Ovary (tissue), 9 donors: ENCODE data around the gene PLCD1. TPM values are rescaled to one million over a fixed set of nuclear protein-coding genes. Genes with fewer than 3 reads are reported as not detected.

Experiments
- DNase-seq, 5 donors: peaks; one replicate each; pipeline ENCODE4 v3.0.0-alpha.2; 2019 to 2020
- H3K27ac ChIP-seq, 2 donors: fragments of 200-600 bp; one replicate each; pipeline versions ENCODE4 v1.5.1 to v1.8.0; 2019 to 2022
- H3K27me3 ChIP-seq: fragments of 200-600 bp; one replicate; pipeline ENCODE4 v1.8.0; 2022
- H3K36me3 ChIP-seq: fragments of 200-600 bp; sonication (generic); one replicate; pipeline ENCODE4 v1.5.1; 2019
- H3K4me1 ChIP-seq: one replicate; pipeline ENCODE4 v1.8.1; 2013; ENCODE audit warnings: mild to moderate bottlenecking, moderate library complexity; ENCODE audit not compliant: insufficient read depth
- H3K4me3 ChIP-seq: fragments of 200-600 bp; sonication (generic); one replicate; pipeline ENCODE4 v1.5.1; 2017
- H3K9me3 ChIP-seq, 2 donors: fragments of 200-600 bp in 1 of 2; sonication (generic) in 1 of 2; one replicate each; pipeline versions ENCODE4 v1.5.1 to v1.8.1; 2013 to 2019; ENCODE audit warnings: mild to moderate bottlenecking in 1 of 2, moderate library complexity in 1 of 2
- EP300 ChIP-seq: sonication (generic); formaldehyde crosslinking; IDR thresholded peaks from one replicate; pipeline ENCODE4 v1.6.1; 2017; ENCODE audit warnings: antibody characterized with exemption
- POLR2A ChIP-seq: fragments of 450-650 bp; IDR thresholded peaks from one replicate; pipeline ENCODE4 v1.6.1; 2017; ENCODE audit warnings: antibody characterized with exemption, mild to moderate bottlenecking, moderate library complexity
- whole genome bisulfite sequencing, 3 donors: extraction: QIAGEN DNeasy Blood & Tissue Kit in 1 of 3; methylation state at CpG; one replicate each; pipeline versions ENCODE4 v1.1.5 to v1.1.7; 2013 to 2017; 5-methylcytosine and 5-hydroxymethylcytosine counted together
- intact Hi-C, 4 donors: fragments of 100-400 bp; cut with DNase I; formaldehyde crosslinking; loops; one replicate each; pipeline versions ENCODE4 v1.11.0 to v1.15.1; 2022 to 2023
- polyA plus RNA-seq, 2 donors: library from polyadenylated mRNA; stranded (reverse); fragments of 200-250 nt in 1 of 2; fragments of 350-450 nt in 1 of 2; fragmentation: Illumina TruSeq in 1 of 2; extraction: RNeasy Lipid Tissue Mini Kit (QIAGEN cat#74804) in 1 of 2; gene quantifications; one replicate each; pipeline ENCODE4 v1.2.3, GENCODE V29; 2013 to 2014
- total RNA-seq, 7 donors: library from RNA; depleted of rRNA in 2 of 7; stranded (reverse); fragments of >200 nt in 2 of 7; fragmentation: NEBNext Ultra II Directional in 3 of 7; extraction: Animal tissue kit (Norgen Biotek cat#: 25700) in 3 of 7; gene quantifications; one replicate each; pipeline versions ENCODE4 v1.1.0 to v1.2.4, GENCODE V29; 2016 to 2023
- TF ChIP-seq, protein P1 (sequence below), 3 donors: fragments of 450-650 bp in 2 of 3; fragments of 200-600 bp in 1 of 3; IDR thresholded peaks; one replicate each; pipeline versions ENCODE4 v1.5.1 to v1.8.0; 2016 to 2022; ENCODE audit warnings: antibody characterized with exemption in 3 of 3, mild to moderate bottlenecking in 1 of 3
- donor health status: DM: no; HTN: no; CAD: no; lungs with moderate emphysema.
- donor health status: DM: no; HTN: no; CAD: no.
- donor health status: Bipolar disorder and iron deficiency.
- donor health status: DM: yes; HTN: yes; CAD: no.
- donor health status: DM: no; HTN: no; CAD: no.
- donor health status: DM: yes; HTN: yes; CAD: no.

Gene PLCD1
- total and polyA plus RNA-seq, 9 donors = 12.3 to 62.3 (median 27.0) TPM

DNA sequence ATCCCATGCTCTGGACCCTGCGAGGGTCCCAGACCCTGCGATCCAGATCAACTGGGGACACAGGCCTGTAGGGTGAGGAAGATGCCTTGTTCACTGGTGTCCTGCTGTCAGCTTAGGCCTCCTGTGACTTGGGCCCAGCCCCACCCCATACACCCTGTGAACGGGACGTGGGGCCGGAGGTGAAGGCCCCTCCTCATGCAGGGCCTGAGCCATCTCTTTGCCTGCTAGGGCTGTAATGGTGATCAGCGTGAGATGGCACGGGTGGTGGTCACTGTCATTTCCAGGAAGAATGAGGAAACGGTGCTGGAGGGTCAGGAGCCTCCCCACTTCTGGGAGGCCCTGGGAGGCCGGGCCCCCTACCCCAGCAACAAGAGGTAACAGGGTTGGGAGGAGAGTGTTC, 26.5 kb downstream of the PLCD1 start:
- H3K9me3 ChIP-seq = no peaks in the 10 kb centered on the region
- H3K27ac ChIP-seq = no peak overlapping the region
- intact Hi-C loops = loop anchor here in 3 of 4 donors (2.0 to 10.0 kb wide), 3 partner anchors 132 to 148 kb away; partner anchors contain the start of genes ACAA1 (in 1 of the 3) and MYD88 (in 1 of the 3)
- H3K4me3 ChIP-seq = no peak overlapping the region
- DNase-seq = peak in 3 of 5 donors; percentile 9 to 37 (median 24)
- peaks cover 6% of the 10 kb centered on the region for H3K4me1 ChIP-seq
- H3K36me3 ChIP-seq = no peaks in the 10 kb centered on the region
- 80 to 89% (median 80%) methylated on average over 9 of the region's 9 CpGs for WGBS, 3 donors
- no peaks in the 10 kb centered on the region for H3K27me3 ChIP-seq
- TF ChIP-seq POLR2A = no peak
- TF ChIP-seq, protein P1, sequence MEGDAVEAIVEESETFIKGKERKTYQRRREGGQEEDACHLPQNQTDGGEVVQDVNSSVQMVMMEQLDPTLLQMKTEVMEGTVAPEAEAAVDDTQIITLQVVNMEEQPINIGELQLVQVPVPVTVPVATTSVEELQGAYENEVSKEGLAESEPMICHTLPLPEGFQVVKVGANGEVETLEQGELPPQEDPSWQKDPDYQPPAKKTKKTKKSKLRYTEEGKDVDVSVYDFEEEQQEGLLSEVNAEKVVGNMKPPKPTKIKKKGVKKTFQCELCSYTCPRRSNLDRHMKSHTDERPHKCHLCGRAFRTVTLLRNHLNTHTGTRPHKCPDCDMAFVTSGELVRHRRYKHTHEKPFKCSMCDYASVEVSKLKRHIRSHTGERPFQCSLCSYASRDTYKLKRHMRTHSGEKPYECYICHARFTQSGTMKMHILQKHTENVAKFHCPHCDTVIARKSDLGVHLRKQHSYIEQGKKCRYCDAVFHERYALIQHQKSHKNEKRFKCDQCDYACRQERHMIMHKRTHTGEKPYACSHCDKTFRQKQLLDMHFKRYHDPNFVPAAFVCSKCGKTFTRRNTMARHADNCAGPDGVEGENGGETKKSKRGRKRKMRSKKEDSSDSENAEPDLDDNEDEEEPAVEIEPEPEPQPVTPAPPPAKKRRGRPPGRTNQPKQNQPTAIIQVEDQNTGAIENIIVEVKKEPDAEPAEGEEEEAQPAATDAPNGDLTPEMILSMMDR (IDR thresholded peaks at IDR 0.05) = no peak
- no peak for TF ChIP-seq EP300

DNA sequence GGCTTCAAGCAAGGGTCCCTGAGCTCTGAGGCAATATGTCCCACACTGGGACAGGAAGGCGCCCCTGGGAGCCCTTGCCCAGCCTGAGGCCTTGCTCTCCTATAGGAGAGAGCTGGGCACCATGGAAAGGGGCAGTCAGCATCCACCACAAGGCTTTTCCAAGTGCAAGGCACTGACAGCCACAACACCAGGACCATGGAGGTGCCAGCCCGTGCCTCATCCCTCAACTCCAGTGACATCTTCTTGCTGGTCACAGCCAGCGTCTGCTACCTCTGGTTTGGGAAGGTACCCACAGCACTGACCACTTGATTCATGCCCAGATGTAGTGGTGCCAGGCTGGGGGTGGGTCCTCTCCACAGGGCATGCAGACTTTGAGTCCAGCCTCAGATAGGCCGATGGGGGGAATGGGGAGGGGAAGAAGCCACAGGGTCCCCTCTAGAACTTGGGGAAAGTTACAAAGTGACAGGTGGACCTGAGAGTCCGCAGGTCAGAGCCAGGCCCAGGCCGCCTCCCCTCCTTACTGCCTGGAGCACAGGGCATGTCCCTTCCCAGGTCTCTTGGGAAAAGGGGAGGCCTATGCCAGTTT, 27.1 kb downstream of the PLCD1 start:
- no peaks in the 10 kb centered on the region for H3K9me3 ChIP-seq
- DNase-seq = peak in 3 of 5 donors; percentile 9 to 36 (median 23)
- TF ChIP-seq EP300 = no peak
- no peaks in the 10 kb centered on the region for H3K36me3 ChIP-seq
- no peaks in the 10 kb centered on the region for H3K27me3 ChIP-seq
- intact Hi-C loops = loop anchor here in 3 of 4 donors (2.0 to 10.0 kb wide), 3 partner anchors 132 to 148 kb away; partner anchors contain the start of genes ACAA1 (in 1 of the 3) and MYD88 (in 1 of the 3)
- WGBS, 3 donors = 92 to 98% (median 94%) methylated on average over 6 of the region's 6 CpGs
- peaks cover 7% of the 10 kb centered on the region for H3K4me1 ChIP-seq
- H3K4me3 ChIP-seq = no peak overlapping the region
- H3K27ac ChIP-seq = no peak overlapping the region

DNA sequence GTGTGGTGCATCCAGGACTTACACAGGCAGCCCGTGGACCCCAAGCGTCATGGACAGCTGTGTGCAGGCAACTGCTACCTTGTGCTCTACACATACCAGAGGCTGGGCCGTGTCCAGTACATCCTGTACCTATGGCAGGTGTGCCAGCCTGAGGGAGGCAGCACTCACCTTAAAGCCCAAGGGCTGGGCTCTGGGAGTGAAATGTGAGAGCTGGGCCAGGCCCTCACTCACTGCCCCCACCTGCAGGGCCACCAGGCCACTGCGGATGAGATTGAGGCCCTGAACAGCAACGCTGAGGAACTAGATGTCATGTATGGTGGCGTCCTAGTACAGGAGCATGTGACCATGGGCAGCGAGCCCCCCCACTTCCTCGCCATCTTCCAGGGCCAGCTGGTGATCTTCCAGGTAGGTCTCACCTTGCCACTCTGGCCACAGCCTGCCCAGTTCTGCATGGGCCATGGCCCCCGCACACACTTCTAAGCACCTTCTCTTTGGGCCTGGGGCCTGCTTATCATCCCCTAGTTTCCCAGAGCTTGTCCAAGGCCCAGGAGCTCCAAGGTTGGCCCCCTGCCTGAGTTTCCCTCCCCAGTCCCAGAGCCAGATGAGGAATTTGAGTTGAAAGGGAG, 27.9 kb downstream of the PLCD1 start:
- intact Hi-C loops = loop anchor here in 3 of 4 donors (2.0 to 10.0 kb wide), 3 partner anchors 133 to 147 kb away; partner anchors contain the start of genes ACAA1 (in 1 of the 3) and MYD88 (in 1 of the 3)

DNA sequence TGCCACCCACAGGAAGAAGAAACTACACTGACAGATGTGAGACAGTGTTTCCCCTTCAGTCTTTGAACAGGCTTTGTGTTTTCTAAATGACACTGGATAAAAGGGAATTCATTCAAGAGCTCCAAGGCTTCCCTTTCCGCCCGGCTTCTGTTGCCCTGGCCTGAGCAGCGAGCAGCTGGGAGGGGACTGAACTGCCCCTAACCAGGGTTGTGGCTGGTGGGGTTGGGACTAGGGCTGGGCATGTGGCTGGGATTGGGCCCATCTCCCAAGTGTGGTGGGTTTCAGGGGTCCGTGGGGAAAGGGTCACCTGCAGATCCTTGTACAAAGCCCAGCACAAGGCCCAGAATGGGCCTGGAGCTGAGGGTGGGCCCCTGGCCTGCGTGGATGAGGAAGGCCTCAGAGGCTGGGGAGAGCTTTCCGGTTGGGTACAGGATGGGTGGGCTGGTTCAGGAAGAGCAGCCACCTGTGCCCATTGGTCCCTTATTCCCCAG, 28.4 kb downstream of the PLCD1 start:
- DNase-seq = peak in 2 of 5 donors; percentile 7 to 34
- 92 to 94% (median 93%) methylated on average over 6 of the region's 6 CpGs for WGBS, 3 donors
- intact Hi-C loops = loop anchor here in 2 of 4 donors (10.0 kb wide), 2 partner anchors 134 to 146 kb away; partner anchors contain the start of genes ACAA1 (in 1 of the 2) and MYD88 (in 1 of the 2)

More for the DNA sequence above, 27.9 kb downstream of the PLCD1 start:
- Histone ChIP-seq H3K4me1 (peaks cover 7% of the 10 kb centered on the region), H3K36me3 (no peaks in the 10 kb centered on the region), H3K27me3 (no peaks in the 10 kb centered on the region), H3K9me3 (no peaks in the 10 kb centered on the region), H3K27ac (no peak overlapping the region), H3K4me3 (no peak overlapping the region)
- TF ChIP-seq, protein P1 (IDR thresholded peaks at IDR 0.05) = no peak
- TF ChIP-seq POLR2A (no peak), EP300 (no peak)
- DNase-seq = peak in 3 of 5 donors; percentile 21 to 51 (median 29)
- WGBS, 3 donors = 84 to 85% (median 84%) methylated on average over 9 of the region's 9 CpGs

DNA sequence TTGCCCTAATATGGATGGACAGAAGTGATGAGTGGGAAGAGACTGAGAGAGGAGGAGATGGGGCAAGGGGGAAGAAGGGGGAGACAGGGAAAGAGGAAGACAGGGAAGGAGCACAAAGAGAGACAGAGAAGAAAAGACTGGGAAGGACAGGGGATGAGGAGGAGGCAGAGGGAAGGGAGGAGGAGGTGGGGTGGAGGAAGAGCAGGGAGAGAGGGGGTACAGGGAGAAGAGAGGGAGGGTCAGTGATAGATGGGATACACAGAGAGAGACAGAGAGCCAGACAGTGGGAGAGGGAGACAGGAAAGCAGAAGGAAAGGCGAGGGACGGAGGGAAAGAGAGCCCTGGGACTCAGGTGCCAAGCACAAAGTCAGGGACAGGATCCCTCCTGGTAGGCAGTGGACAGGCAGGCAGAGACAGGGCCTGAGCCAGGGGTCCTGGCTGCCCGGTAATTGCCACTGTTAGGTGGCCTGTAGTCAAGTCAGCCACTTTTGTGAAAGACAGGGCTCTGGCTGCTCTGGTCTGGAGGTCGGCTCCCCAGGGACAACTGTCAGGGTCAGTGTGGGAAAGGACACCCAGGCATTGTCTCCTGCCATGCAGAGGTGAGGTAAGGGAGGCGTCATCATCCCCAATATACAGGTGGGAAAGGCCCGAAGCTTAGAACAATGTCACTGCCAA, 29.1 kb downstream of the PLCD1 start:
- H3K27me3 ChIP-seq = no peaks in the 10 kb centered on the region
- no peaks in the 10 kb centered on the region for H3K36me3 ChIP-seq
- TF ChIP-seq, protein P1 (IDR thresholded peaks at IDR 0.05) = no peak
- WGBS, 3 donors = 95 to 97% (median 96%) methylated on average over 6 of the region's 6 CpGs
- peak in 3 of 5 donors; percentile 11 to 43 (median 34) for DNase-seq
- no peak overlapping the region for H3K27ac ChIP-seq
- no peak overlapping the region for H3K4me3 ChIP-seq
- H3K9me3 ChIP-seq = no peaks in the 10 kb centered on the region
- intact Hi-C loops = loop anchor here in 2 of 4 donors (10.0 kb wide), 2 partner anchors 134 to 146 kb away; partner anchors contain the start of genes ACAA1 (in 1 of the 2) and MYD88 (in 1 of the 2)
- peaks cover 7% of the 10 kb centered on the region for H3K4me1 ChIP-seq

More for the DNA sequence above, 28.4 kb downstream of the PLCD1 start:
- H3K27ac ChIP-seq = no peak overlapping the region
- H3K27me3 ChIP-seq = no peaks in the 10 kb centered on the region
- H3K36me3 ChIP-seq = no peaks in the 10 kb centered on the region
- no peak overlapping the region for H3K4me3 ChIP-seq
- no peak for TF ChIP-seq POLR2A
- no peaks in the 10 kb centered on the region for H3K9me3 ChIP-seq
- peaks cover 7% of the 10 kb centered on the region for H3K4me1 ChIP-seq
